Kidney (tissue), 14 donors: ENCODE data around the gene MARCHF10. TPM values are rescaled to one million over a fixed set of nuclear protein-coding genes. Genes with fewer than 3 reads are reported as not detected.

ENCODE experiments used
- DNase-seq, 5 donors: peaks; one replicate each; pipeline ENCODE4 v3.0.0-alpha.2; 2013 to 2020
- FAIRE-seq: peaks from 2 replicates; lab custom pipeline; 2012; peaks lifted over from hg19 to GRCh38; lab: Jason Lieb, UNC
- H3K27ac ChIP-seq, 2 donors: one replicate each; pipeline ENCODE4 v1.7.0; 2013; ENCODE audit warnings: low read depth in 2 of 2, low read length in 2 of 2, inconsistent platforms in 1 of 2
- H3K27me3 ChIP-seq: one replicate; pipeline ENCODE4 v1.7.1; 2013; ENCODE audit warnings: low read length, inconsistent platforms; ENCODE audit not compliant: control insufficient read depth, insufficient read depth
- H3K36me3 ChIP-seq, 3 donors: one replicate each; pipeline versions ENCODE4 v1.7.0 to v1.7.1; 2013; ENCODE audit warnings: low read length in 3 of 3, control low read depth in 1 of 3, inconsistent platforms in 1 of 3; ENCODE audit not compliant: insufficient read depth in 3 of 3, control insufficient read depth in 2 of 3
- H3K4me1 ChIP-seq, 3 donors: one replicate each; pipeline versions ENCODE4 v1.7.0 to v1.7.1; 2013; ENCODE audit warnings: low read length in 3 of 3, inconsistent platforms in 1 of 3, low read depth in 1 of 3; ENCODE audit not compliant: control insufficient read depth in 2 of 3, insufficient read depth in 2 of 3
- H3K4me3 ChIP-seq, 3 donors: one replicate each; pipeline versions ENCODE4 v1.7.0 to v1.8.1; 2013; ENCODE audit warnings: low read length in 3 of 3, control low read depth in 1 of 3, inconsistent platforms in 1 of 3
- H3K9ac ChIP-seq, 3 donors: one replicate each; pipeline versions ENCODE4 v1.7.0 to v1.7.1; 2013; ENCODE audit warnings: low read length in 3 of 3, control low read depth in 1 of 3, inconsistent platforms in 1 of 3
- H3K9me3 ChIP-seq, 3 donors: one replicate each; pipeline versions ENCODE4 v1.7.0 to v1.7.1; 2013; ENCODE audit warnings: low read length in 3 of 3, control low read depth in 1 of 3, inconsistent platforms in 1 of 3; ENCODE audit not compliant: control insufficient read depth in 2 of 3, insufficient read depth in 1 of 3
- intact Hi-C: fragments of 100-400 bp; cut with DNase I; formaldehyde crosslinking; loops from one replicate; pipeline ENCODE4 v1.11.1; 2022
- polyA plus RNA-seq: library from polyadenylated mRNA; stranded (reverse); fragments of 350-450 nt; fragmentation: Illumina TruSeq; extraction: RNeasy Lipid Tissue Mini Kit (QIAGEN cat#74804); gene quantifications from one replicate; pipeline ENCODE4 v1.2.3, GENCODE V29; 2014; ENCODE audit warnings: low read depth, low replicate concordance; ENCODE audit not compliant: insufficient read depth
- total RNA-seq: library from RNA; stranded (reverse); fragmentation: NEBNext Ultra II Directional; extraction: Animal tissue kit (Norgen Biotek cat#: 25700); gene quantifications from one replicate; pipeline ENCODE4 v1.2.1, GENCODE V29; 2021
- TF ChIP-seq, protein P1 (sequence below): IDR thresholded peaks from 3 replicates; pipeline ENCODE4 v1.5.1; 2012; ENCODE audit warnings: mild to moderate bottlenecking, moderate library complexity, borderline replicate concordance; ENCODE audit not compliant: insufficient read depth; ENCODE audit errors: extremely low read depth
- donor health status: control.
- donor health status: control.
- donor health status: control.
- donor health status: control.
- donor health status: control.
- donor health status: DM: yes; HTN: yes; CAD: no.
- donor health status: Normal renal cell carcinoma (clear cell type).

The MARCHF10 gene
- total and polyA plus RNA-seq, 2 donors from 2014 or later: 0.66 to 6.3 TPM

GRCh38 chr17:62653002-62653825, 154.9 kb downstream of the MARCHF10 start:
- TF ChIP-seq, protein P1, sequence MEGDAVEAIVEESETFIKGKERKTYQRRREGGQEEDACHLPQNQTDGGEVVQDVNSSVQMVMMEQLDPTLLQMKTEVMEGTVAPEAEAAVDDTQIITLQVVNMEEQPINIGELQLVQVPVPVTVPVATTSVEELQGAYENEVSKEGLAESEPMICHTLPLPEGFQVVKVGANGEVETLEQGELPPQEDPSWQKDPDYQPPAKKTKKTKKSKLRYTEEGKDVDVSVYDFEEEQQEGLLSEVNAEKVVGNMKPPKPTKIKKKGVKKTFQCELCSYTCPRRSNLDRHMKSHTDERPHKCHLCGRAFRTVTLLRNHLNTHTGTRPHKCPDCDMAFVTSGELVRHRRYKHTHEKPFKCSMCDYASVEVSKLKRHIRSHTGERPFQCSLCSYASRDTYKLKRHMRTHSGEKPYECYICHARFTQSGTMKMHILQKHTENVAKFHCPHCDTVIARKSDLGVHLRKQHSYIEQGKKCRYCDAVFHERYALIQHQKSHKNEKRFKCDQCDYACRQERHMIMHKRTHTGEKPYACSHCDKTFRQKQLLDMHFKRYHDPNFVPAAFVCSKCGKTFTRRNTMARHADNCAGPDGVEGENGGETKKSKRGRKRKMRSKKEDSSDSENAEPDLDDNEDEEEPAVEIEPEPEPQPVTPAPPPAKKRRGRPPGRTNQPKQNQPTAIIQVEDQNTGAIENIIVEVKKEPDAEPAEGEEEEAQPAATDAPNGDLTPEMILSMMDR: no peak
- FAIRE-seq (no peak), DNase-seq (peak; percentile 89 to 93 (median 91))
- peak overlapping the region in 2 of 3 donors; percentile 26 to 52 for H3K4me3 ChIP-seq
- H3K27ac ChIP-seq: no peak overlapping the region
- intact Hi-C loops: no loop called here
- H3K36me3 ChIP-seq: no peaks in the 10 kb centered on the region
- H3K4me1 ChIP-seq: peaks cover 0 to 8% (median 3%) of the 10 kb centered on the region in 3 donors
- H3K27me3 ChIP-seq: no peaks in the 10 kb centered on the region
- H3K9me3 ChIP-seq: no peaks in the 10 kb centered on the region
- H3K9ac ChIP-seq: no peak overlapping the region

- peak; percentile 70 to 93 (median 82) for DNase-seq
Observed at GRCh38 chr17:62652251-62653001, 155.7 kb downstream of the MARCHF10 start.

More at GRCh38 chr17:62652251-62653001, 155.7 kb downstream of the MARCHF10 start:
- Histone ChIP-seq H3K9me3 (no peaks in the 10 kb centered on the region), H3K4me3 (peak overlapping the region; percentile 19 to 52 (median 26)), H3K27me3 (no peaks in the 10 kb centered on the region), H3K27ac (peak overlapping the region; percentile 63 to 65), H3K36me3 (no peaks in the 10 kb centered on the region), H3K9ac (no peak overlapping the region), H3K4me1 (peaks cover 0 to 8% (median 3%) of the 10 kb centered on the region in 3 donors)
- intact Hi-C loops: no loop called here
- TF ChIP-seq, protein P1: no peak
- FAIRE-seq: no peak

Other genes starting within 250 kb of the MARCHF10 start
- 23.7 TPM for gene MRC2, start 180.6 kb downstream of the MARCHF10 start, total RNA-seq
- 18.0 TPM for gene MRC2, start 180.6 kb downstream of the MARCHF10 start, polyA plus RNA-seq
- gene TANC2, start 157.9 kb upstream of the MARCHF10 start, total RNA-seq: 73.9 TPM
- 3.2 TPM for gene TANC2, start 157.9 kb upstream of the MARCHF10 start, polyA plus RNA-seq